Fibroblast of villous mesenchyme (primary cell): ENCODE results near the gene CAMKMT. TPM values are rescaled to one million over a fixed set of nuclear protein-coding genes. Genes with fewer than 3 reads are reported as not detected.
A peak's percentile ranks its signal among the peaks of the same experiment; 100 is the strongest.

Experiments
- DNase-seq: peaks from one replicate; pipeline ENCODE4 v3.0.0-alpha.2; 2010; ENCODE audit warnings: low read depth
- H3K4me3 ChIP-seq: 2 replicates; pipeline ENCODE4 v1.5.1; 2011; ENCODE audit warnings: low read depth, mild to moderate bottlenecking, low read length
- CTCF ChIP-seq: IDR thresholded peaks from 2 replicates; pipeline ENCODE4 v1.5.1; 2012; ENCODE audit warnings: low read depth, mild to moderate bottlenecking, low read length; ENCODE audit not compliant: insufficient read depth
- total RNA-seq: library from RNA; depleted of rRNA; stranded (reverse); fragments of >200 nt; gene quantifications from 2 replicates; pipeline ENCODE4 v1.2.3, GENCODE V29; 2012

CAMKMT gene
- total RNA-seq, 1 donor: 9.9 TPM

- no peak for TF ChIP-seq CTCF
- H3K4me3 ChIP-seq: no peak overlapping the region
- peak; percentile 86 for DNase-seq
Observed at GRCh38 chr2:44335806-44336538, 25.8 kb upstream of the CAMKMT start.

DNA sequence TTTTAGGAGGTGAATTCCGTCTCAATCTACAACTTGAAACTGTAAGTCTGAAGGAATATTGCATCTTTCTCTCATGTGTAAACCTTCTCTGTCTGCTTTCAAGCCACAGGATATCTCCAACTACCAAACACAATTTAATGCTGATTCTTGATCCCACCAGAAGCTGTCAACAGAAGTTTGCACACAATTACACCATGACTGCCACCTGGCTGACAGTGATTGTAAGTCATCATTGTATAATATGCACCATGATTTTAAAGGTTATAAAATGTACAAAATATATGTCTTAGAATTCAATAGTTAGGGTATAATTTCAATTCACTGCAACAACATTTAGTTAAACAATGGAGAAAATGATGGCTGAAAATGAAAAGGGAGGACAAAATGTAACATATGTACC, 18.9 kb upstream of the CAMKMT start:
- H3K4me3 ChIP-seq: no peak overlapping the region
- DNase-seq: peak; percentile 28
- TF ChIP-seq CTCF: peak; percentile 37

GRCh38 chr2:44347526-44347925, 14.2 kb upstream of the CAMKMT start:
- no peak overlapping the region for H3K4me3 ChIP-seq
- TF ChIP-seq CTCF: no peak
- no peak for DNase-seq

DNA sequence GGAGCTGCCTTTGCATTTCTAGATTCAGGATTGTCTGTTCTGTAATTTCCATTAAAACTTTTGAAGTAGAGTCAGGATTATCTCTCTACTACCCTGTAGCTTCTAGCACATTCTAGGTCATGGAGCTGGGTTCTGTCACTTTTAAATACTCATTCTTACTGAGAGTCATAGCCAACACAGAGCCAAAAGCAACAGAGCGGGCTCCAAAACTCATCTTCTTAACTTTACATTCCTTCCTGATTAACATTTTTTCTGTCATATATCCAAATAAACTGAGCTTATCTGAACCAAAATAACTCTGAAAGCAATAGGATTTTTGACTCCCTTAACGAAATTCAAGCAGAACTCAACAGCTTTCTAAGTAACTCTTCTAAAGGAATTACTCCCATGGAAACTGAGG, 13.3 kb upstream of the CAMKMT start:
- no peak for TF ChIP-seq CTCF
- no peak overlapping the region for H3K4me3 ChIP-seq
- peak; percentile 30 for DNase-seq

- DNase-seq: no peak
- no peak for TF ChIP-seq CTCF
- H3K4me3 ChIP-seq: no peak overlapping the region
Observed at GRCh38 chr2:44349506-44349905, 12.2 kb upstream of the CAMKMT start.

GRCh38 chr2:44351088-44351487, 10.7 kb upstream of the CAMKMT start:
- DNase-seq: peak; percentile 63
- TF ChIP-seq CTCF: no peak
- no peak overlapping the region for H3K4me3 ChIP-seq

- TF ChIP-seq CTCF: no peak
- DNase-seq: peak; percentile 70
- no peak overlapping the region for H3K4me3 ChIP-seq
Observed at GRCh38 chr2:44351676-44352075, 10.1 kb upstream of the CAMKMT start.
